DND-41 (cell line): ENCODE data around the gene HSD17B3.

Source experiments
- ATAC-seq: fragments of 200-7000 bp; cut with Tn5 transposase; 3 replicates; pipeline ENCODE4 v1.9.1; 2021; ENCODE audit warnings: low read depth; ENCODE audit not compliant: insufficient read depth
- DNase-seq: peaks from one replicate; pipeline ENCODE4 v3.0.0-alpha.2; 2020
- H2AFZ ChIP-seq: 2 replicates; pipeline ENCODE4 v1.6.0; 2012; ENCODE audit warnings: low read depth, low read length
- H3K27ac ChIP-seq: 2 replicates; pipeline ENCODE4 v1.5.1; 2012; ENCODE audit warnings: low read length, inconsistent platforms
- H3K27me3 ChIP-seq: fragments of 200-600 bp; sonication (generic); 2 replicates; pipeline ENCODE4 v1.6.0; 2012; ENCODE audit warnings: low read length, mild to moderate bottlenecking, inconsistent platforms; ENCODE audit not compliant: insufficient read depth, poor library complexity
- H3K36me3 ChIP-seq: 2 replicates; pipeline ENCODE4 v1.5.1; 2012; ENCODE audit warnings: low read length, inconsistent platforms; ENCODE audit not compliant: insufficient read depth
- H3K4me1 ChIP-seq: 2 replicates; pipeline ENCODE4 v1.5.1; 2012; ENCODE audit warnings: mild to moderate bottlenecking, low read length; ENCODE audit not compliant: insufficient read depth
- H3K4me2 ChIP-seq: 2 replicates; pipeline ENCODE4 v1.6.0; 2012; ENCODE audit warnings: mild to moderate bottlenecking, moderate library complexity, low read length, inconsistent platforms; ENCODE audit not compliant: insufficient read depth
- H3K4me3 ChIP-seq, 2 experiments: fragments of 200-600 bp in 1 of 2; shearing (Covaris generic) in 1 of 2; 2 replicates each; pipeline ENCODE4 v1.5.1; 2012 to 2016; ENCODE audit warnings: inconsistent platforms in 2 of 2, low read length in 2 of 2, mild to moderate bottlenecking in 2 of 2, low read depth in 1 of 2, moderate library complexity in 1 of 2
- H3K79me2 ChIP-seq: 2 replicates; pipeline ENCODE4 v1.6.0; 2012; ENCODE audit warnings: low read length, inconsistent platforms; ENCODE audit not compliant: insufficient read depth
- H3K9ac ChIP-seq: 2 replicates; pipeline ENCODE4 v1.6.0; 2012; ENCODE audit warnings: low read depth, mild to moderate bottlenecking, inconsistent platforms, low read length, moderate library complexity
- H3K9me3 ChIP-seq: 2 replicates; pipeline ENCODE4 v1.5.1; 2012; ENCODE audit warnings: low read length, moderate library complexity, mild to moderate bottlenecking, inconsistent platforms; ENCODE audit not compliant: insufficient read depth, severe bottlenecking
- H4K20me1 ChIP-seq: 2 replicates; pipeline ENCODE4 v1.6.0; 2012; ENCODE audit warnings: low read length; ENCODE audit not compliant: insufficient read depth
- EZH2 ChIP-seq: IDR thresholded peaks from 3 replicates; pipeline ENCODE4 v1.6.1; 2012; ENCODE audit warnings: borderline replicate concordance, low read depth, mild to moderate bottlenecking, moderate library complexity, low read length, inconsistent platforms; ENCODE audit not compliant: severe bottlenecking
- TF ChIP-seq, protein P1 (sequence below): IDR thresholded peaks from 2 replicates; pipeline ENCODE4 v1.5.1; 2012; ENCODE audit warnings: borderline replicate concordance, low read length, moderate library complexity, mild to moderate bottlenecking; ENCODE audit not compliant: poor library complexity, severe bottlenecking; ENCODE audit errors: extremely low read depth

HSD17B3 gene

DNA sequence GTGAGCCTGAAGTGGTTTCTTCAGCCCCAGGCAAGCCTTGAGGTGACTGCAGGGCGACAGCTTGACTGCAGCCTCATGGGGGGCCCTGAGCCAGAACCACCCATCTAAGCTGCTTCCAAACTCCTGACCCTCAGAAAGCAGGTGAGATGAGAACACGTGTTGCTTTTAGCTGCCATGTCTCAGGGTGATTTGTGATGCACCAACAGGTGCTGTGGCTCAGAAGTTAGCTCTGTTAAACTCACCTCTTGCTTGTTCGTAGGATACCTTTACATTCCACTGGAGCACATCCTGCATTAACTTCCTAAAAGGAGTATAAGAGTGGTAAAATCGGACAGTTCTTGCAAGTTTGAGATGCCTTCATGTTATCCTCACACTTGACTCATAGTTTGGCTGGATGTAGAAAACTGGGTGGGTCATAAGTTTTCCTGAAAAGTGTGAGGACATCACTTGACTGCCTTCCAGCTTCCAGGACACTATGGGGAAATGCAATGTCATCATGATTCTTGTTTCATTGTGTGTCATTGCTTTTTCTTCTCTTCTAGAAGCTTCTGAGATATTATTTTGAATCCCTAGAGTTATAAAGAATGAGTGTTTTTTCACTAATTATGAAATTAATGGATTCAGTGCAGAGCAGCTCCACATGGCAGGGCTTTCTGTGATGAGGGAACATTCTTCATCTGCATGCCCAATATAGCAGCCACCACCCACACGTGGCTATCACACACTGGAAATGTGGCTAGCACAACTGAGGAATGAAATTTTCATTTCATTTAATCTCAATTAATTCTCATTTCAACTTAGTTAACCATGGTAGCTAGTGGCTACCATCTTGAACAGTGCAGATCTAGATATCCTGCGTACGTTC lies 92.3 kb downstream of the HSD17B3 start:
- Histone ChIP-seq H3K4me2 (no peak overlapping the region), H3K9ac (no peak overlapping the region), H4K20me1 (no peaks in the 10 kb centered on the region; the same call in 1 of the 2 replicates), H3K9me3 (no peaks in the 10 kb centered on the region), H3K4me3 (no peak overlapping the region), H3K79me2 (no peaks in the 10 kb centered on the region), H2AFZ (no peak overlapping the region), H3K27ac (no peak overlapping the region), H3K4me1 (peaks cover 2% of the 10 kb centered on the region), H3K36me3 (no peaks in the 10 kb centered on the region), H3K27me3 (peaks cover 4% of the 10 kb centered on the region)
- DNase-seq (no peak), ATAC-seq (no peak)
- TF ChIP-seq, protein P1, sequence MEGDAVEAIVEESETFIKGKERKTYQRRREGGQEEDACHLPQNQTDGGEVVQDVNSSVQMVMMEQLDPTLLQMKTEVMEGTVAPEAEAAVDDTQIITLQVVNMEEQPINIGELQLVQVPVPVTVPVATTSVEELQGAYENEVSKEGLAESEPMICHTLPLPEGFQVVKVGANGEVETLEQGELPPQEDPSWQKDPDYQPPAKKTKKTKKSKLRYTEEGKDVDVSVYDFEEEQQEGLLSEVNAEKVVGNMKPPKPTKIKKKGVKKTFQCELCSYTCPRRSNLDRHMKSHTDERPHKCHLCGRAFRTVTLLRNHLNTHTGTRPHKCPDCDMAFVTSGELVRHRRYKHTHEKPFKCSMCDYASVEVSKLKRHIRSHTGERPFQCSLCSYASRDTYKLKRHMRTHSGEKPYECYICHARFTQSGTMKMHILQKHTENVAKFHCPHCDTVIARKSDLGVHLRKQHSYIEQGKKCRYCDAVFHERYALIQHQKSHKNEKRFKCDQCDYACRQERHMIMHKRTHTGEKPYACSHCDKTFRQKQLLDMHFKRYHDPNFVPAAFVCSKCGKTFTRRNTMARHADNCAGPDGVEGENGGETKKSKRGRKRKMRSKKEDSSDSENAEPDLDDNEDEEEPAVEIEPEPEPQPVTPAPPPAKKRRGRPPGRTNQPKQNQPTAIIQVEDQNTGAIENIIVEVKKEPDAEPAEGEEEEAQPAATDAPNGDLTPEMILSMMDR = no peak
- no peak for TF ChIP-seq EZH2

DNA sequence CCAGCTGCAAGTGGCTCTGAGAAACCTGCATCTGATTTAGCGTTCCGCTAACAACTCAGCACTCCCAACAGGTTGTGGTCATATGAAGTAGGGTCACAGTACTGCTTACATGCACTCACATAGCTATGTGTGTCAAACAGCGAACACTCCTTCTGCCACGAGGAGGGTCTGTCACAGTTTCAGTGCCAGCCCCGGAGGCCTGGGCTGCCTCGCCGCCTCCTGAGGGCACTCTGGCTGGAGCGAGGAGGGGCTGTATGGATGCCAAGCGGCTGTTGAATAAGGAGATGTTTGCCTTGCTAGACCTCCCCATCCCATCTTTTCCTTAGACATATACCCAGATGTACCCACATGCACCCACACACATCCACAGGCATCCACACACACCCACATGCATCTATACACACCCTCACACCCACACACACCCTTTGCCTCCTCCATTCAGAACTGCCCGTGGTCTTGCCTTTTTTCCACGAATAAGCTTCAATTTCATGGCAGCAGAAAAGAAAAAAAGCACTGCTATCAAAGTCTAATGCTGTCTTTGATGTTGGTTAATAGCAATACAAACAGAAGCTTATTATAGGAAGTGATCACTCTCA lies 95.7 kb downstream of the HSD17B3 start:
- H3K4me1 ChIP-seq = peaks cover 19% of the 10 kb centered on the region
- ATAC-seq (no peak), DNase-seq (no peak)
- H3K36me3 ChIP-seq = no peaks in the 10 kb centered on the region
- TF ChIP-seq, protein P1 = no peak
- TF ChIP-seq EZH2 = no peak
- peaks cover 10% of the 10 kb centered on the region for H3K27me3 ChIP-seq
- no peak overlapping the region for H2AFZ ChIP-seq
- no peaks in the 10 kb centered on the region for H3K9me3 ChIP-seq
- H3K9ac ChIP-seq = no peak overlapping the region
- H3K4me2 ChIP-seq = no peak overlapping the region
- H4K20me1 ChIP-seq = no peaks in the 10 kb centered on the region; the same call in none of the 2 replicates
- H3K4me3 ChIP-seq = no peak overlapping the region
- no peaks in the 10 kb centered on the region for H3K79me2 ChIP-seq
- H3K27ac ChIP-seq = no peak overlapping the region

GRCh38 chr9:96204853-96205252 lies 97.1 kb downstream of the HSD17B3 start:
- Histone ChIP-seq H3K36me3 (no peaks in the 10 kb centered on the region), H3K4me2 (no peak overlapping the region), H3K9me3 (no peaks in the 10 kb centered on the region), H4K20me1 (no peaks in the 10 kb centered on the region; the same call in none of the 2 replicates), H3K4me1 (peaks cover 19% of the 10 kb centered on the region), H2AFZ (no peak overlapping the region), H3K79me2 (no peaks in the 10 kb centered on the region), H3K4me3 (no peak overlapping the region), H3K9ac (no peak overlapping the region), H3K27ac (no peak overlapping the region), H3K27me3 (peaks cover 10% of the 10 kb centered on the region)
- DNase-seq (no peak), ATAC-seq (no peak)
- TF ChIP-seq, protein P1 = no peak
- no peak for TF ChIP-seq EZH2
